ENCODE results near the gene DDX55. TPM values are rescaled to one million over a fixed set of nuclear protein-coding genes. Genes with fewer than 3 reads are reported as not detected.
A peak's percentile ranks its signal among the peaks of the same experiment; 100 is the strongest.

Gene DDX55
- total and polyA plus RNA-seq, 2 of the 13 experiments (the other 11 are each of a cell fraction or from before 2014, with no cell fraction given): 22.2 to 37.0 TPM

DNA sequence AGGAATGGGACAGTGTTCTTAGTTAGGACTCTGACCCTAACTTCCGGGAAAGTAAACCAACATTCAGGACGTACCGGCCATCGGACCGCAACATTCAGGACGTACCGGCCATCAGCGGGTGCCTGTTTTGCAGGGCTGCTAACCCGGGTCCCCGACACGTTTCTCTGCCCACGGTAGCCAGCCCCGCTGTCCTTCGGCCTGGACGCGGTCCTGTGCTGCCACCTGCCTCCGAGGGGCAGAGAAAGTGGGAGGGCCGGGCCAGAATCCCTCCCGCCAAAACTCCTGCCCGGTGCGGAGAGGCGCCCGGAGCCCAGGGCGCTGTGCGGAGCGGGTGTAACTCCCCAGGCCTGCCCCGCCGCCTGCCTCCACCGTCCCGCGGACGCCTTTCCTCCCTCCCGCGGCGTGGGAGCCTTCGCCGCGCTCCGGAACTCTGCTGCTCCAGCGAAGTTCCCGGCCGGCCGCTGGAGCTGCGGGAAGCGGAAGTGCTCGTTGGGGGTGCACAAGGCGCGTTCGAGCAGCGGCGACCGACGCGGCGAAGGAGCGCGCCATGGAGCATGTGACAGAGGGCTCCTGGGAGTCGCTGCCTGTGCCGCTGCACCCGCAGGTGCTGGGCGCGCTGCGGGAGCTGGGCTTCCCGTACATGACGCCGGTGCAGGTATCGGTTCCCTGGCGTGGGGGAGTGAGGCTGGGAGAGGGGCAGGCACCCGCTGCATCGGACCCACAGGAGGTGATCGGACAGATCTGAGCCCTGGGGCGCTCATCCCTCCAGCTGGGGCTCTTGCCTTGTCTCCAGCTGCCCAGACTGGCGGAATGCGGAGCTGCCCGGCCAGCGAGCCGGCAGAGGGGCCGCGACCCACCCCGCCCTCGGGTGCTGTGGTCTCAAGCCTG is at the start of gene DDX55 (continued):
- no peak for TF ChIP-seq SETDB1 (CRISPR knock-in tag; IDR thresholded peaks at IDR 0.05; ENCODE audit: borderline replicate concordance)
- no peak for TF ChIP-seq HMGA1 (CRISPR knock-in tag; conservative IDR thresholded peaks at IDR 0.05)
- peak; percentile 78 for TF ChIP-seq JARID2 (CRISPR knock-in tag; IDR thresholded peaks at IDR 0.05; ENCODE audit: insufficient replicate concordance)
- TF ChIP-seq PHF5A (CRISPR knock-in tag; IDR thresholded peaks at IDR 0.05; ENCODE audit: low read depth, unreplicated experiment): peak; percentile 96
- TF ChIP-seq MTA3 (CRISPR knock-in tag; IDR thresholded peaks at IDR 0.05): no peak
- TF ChIP-seq CBX2 (IDR thresholded peaks at IDR 0.05; ENCODE audit: low read depth, low read length): no peak
- no peak for TF ChIP-seq CBX2 (CRISPR knock-in tag; IDR thresholded peaks at IDR 0.05; ENCODE audit: low read depth)
- TF ChIP-seq PTBP1 (IDR thresholded peaks at IDR 0.05; ENCODE audit: low read depth, low read length, poor library complexity, severe bottlenecking): no peak
- peak; percentile 73; the same call in 1 of the 2 replicates for TF ChIP-seq TSC22D2 (CRISPR knock-in tag; IDR thresholded peaks at IDR 0.05; ENCODE audit: borderline replicate concordance)
- no peak for TF ChIP-seq ZEB1 (IDR thresholded peaks at IDR 0.05; ENCODE audit: insufficient replicate concordance, low read depth)
- no peak for TF ChIP-seq PLRG1 (conservative IDR thresholded peaks at IDR 0.05)
- TF ChIP-seq ERF (CRISPR knock-in tag; IDR thresholded peaks at IDR 0.05): peak; percentile 87
- TF ChIP-seq ZNF761 (CRISPR knock-in tag; conservative IDR thresholded peaks at IDR 0.05): peak; percentile 94
- TF ChIP-seq, protein P1, sequence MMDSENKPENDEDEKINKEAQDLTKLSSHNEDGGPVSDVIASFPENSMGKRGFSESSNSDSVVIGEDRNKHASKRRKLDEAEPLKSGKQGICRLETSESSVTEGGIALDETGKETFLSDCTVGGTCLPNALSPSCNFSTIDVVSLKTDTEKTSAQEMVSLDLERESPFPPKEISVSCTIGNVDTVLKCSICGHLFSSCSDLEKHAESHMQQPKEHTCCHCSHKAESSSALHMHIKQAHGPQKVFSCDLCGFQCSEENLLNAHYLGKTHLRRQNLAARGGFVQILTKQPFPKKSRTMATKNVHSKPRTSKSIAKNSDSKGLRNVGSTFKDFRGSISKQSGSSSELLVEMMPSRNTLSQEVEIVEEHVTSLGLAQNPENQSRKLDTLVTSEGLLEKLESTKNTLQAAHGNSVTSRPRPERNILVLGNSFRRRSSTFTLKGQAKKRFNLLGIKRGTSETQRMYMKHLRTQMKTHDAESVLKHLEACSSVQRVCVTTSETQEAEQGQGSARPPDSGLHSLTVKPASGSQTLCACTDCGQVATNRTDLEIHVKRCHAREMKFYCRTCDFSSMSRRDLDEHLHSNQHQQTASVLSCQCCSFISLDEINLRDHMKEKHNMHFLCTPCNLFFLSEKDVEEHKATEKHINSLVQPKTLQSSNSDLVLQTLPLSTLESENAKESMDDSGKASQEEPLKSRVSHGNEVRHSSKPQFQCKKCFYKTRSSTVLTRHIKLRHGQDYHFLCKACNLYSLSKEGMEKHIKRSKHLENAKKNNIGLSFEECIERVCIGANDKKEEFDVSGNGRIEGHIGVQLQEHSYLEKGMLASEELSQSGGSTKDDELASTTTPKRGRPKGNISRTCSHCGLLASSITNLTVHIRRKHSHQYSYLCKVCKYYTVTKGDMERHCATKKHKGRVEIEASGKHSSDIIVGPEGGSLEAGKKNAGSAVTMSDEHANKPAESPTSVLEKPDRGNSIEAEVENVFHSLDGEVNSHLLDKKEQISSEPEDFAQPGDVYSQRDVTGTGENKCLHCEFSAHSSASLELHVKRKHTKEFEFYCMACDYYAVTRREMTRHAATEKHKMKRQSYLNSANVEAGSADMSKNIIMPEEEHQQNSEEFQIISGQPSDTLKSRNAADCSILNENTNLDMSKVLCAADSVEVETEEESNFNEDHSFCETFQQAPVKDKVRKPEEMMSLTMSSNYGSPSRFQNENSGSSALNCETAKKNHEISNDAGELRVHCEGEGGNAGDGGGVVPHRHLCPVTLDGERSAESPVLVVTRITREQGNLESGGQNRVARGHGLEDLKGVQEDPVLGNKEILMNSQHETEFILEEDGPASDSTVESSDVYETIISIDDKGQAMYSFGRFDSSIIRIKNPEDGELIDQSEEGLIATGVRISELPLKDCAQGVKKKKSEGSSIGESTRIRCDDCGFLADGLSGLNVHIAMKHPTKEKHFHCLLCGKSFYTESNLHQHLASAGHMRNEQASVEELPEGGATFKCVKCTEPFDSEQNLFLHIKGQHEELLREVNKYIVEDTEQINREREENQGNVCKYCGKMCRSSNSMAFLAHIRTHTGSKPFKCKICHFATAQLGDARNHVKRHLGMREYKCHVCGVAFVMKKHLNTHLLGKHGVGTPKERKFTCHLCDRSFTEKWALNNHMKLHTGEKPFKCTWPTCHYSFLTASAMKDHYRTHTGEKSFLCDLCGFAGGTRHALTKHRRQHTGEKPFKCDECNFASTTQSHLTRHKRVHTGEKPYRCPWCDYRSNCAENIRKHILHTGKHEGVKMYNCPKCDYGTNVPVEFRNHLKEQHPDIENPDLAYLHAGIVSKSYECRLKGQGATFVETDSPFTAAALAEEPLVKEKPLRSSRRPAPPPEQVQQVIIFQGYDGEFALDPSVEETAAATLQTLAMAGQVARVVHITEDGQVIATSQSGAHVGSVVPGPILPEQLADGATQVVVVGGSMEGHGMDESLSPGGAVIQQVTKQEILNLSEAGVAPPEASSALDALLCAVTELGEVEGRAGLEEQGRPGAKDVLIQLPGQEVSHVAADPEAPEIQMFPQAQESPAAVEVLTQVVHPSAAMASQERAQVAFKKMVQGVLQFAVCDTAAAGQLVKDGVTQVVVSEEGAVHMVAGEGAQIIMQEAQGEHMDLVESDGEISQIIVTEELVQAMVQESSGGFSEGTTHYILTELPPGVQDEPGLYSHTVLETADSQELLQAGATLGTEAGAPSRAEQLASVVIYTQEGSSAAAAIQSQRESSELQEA (CRISPR knock-in tag; IDR thresholded peaks at IDR 0.05; ENCODE audit: not compliant biosample characterization): peak; percentile 99
- TF ChIP-seq NR3C1 (CRISPR knock-in tag; IDR thresholded peaks at IDR 0.05): 0 out of 2 replicates have a peak, but pooled peaks have one; percentile 11
- TF ChIP-seq RFX3 (CRISPR knock-in tag; IDR thresholded peaks at IDR 0.05): no peak
- peak; percentile 85 for TF ChIP-seq ZNF317 (CRISPR knock-in tag; IDR thresholded peaks at IDR 0.05)
- peak; percentile 99 for TF ChIP-seq ARID4A (CRISPR knock-in tag; IDR thresholded peaks at IDR 0.05; ENCODE audit: borderline replicate concordance)

Data from HepG2 (cell line).